ENCODE measurements around the gene GRAMD2A. TPM values are rescaled to one million over a fixed set of nuclear protein-coding genes. Genes with fewer than 3 reads are reported as not detected.

GRAMD2A gene
- total RNA-seq, 2 donors from 2014 or later, result not detected

DNA sequence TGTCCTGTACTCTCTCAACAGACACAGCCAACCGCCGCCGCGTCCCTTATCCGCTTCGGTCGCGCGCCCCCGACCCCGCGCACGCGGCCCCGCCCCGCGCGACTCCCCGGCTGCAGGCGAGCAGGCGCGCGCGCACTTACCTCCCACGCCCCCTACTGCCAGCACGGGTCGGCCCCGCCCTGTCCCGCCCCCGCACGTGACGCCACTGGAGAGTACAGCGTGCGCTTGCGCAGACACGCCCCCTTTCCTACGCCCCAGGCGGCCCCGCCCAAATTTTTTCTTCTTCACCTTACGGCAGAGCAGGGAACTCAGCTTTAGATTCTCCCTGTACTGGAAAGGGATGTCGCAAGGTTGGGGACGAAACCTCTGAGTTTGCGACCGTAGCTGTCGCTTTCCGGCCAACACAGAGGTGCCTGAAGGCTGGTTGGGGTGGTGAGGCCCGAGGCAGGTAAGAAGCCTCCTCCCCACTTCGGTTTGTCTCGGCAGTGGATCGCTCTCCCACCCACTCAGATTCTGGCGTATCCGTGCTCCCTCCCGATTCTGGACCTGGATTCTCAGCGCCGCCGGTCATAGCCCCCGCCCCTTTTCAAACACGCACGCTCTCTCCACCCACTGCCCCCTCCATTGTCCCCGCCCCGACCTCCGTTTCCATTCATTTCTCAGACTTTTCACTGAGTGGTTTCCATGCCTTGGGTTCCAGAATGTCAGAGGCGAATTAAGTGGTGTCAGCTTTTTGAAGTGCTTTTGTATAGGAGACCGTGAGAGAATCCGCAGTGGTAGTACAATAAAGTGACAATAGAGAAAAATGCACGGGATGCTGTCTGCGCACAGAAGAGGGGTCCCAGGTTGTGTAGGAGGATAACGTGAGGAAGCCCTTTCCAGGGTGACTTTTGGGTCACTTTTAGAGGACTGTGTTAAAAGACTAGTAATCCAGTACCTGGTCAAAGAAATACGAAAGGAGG lies 79.3 kb downstream of the GRAMD2A start, which contains the start of the genes MYO9A and SENP8:
Gene MYO9A, minus strand, starts transcription at position 134 of the 962 bp plus-strand sequence. CDS start 71,587 bp downstream, outside the sequence.
Gene SENP8, plus strand, starts transcription at position 387 of the 962 bp plus-strand sequence. CDS start 21,221 bp downstream, outside the sequence.
- H3K36me3 Mint-ChIP-seq, result no peaks in the 10 kb centered on the region

DNA sequence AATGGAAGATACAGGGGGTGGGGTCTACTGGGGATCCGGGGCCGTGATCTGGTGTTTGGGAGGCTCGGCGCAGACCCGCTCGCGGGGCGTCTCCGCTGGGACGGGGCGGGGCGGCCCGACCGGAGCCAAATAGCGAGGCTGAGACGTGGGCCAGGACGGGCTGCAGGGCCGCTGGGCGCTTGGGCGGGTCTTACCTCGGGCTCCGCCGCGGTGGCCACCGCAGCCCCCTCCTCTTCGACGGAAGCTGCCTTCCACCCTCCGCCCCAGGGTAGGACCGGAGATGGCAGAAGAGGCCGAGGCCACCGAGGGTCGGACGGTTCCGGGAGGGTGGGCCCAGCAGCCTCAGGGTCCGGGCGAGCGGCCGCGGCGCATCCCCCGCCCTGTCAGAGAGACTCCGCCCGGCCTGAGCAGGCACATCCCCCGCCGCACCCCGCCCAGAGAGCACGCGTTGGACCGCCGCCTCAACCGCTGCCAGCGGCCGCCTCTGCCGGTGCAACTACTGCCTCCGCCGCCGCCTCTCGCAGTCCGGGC lies 80.0 kb downstream of the GRAMD2A start:
- DNase-seq (ENCODE audit: low spot score), result no peak
- H3K36me3 Mint-ChIP-seq, result no peaks in the 10 kb centered on the region
- H3K27me3 Mint-ChIP-seq, result no peaks in the 10 kb centered on the region
- peak; percentile 83 to 86 for ATAC-seq
- H3K4me3 Mint-ChIP-seq, result peak overlapping the region; percentile 99
- H3K4me1 Mint-ChIP-seq (ENCODE audit: low read depth in 2 of 2), result peaks cover 15 to 29% of the 10 kb centered on the region in 2 donors
- peak overlapping the region; percentile 72 to 88 for H3K27ac Mint-ChIP-seq
- H3K9me3 Mint-ChIP-seq, result no peaks in the 10 kb centered on the region

More for the DNA sequence above, 79.3 kb downstream of the GRAMD2A start, which contains the start of the genes MYO9A and SENP8:
- ATAC-seq (peak; percentile 89 to 91), DNase-seq (ENCODE audit: low spot score) (peak; percentile 97)
- H3K9me3 Mint-ChIP-seq, result no peaks in the 10 kb centered on the region
- peak within 1 kb of the TSS; percentile 99 for H3K4me3 Mint-ChIP-seq
- H3K27me3 Mint-ChIP-seq, result no peaks in the 10 kb centered on the region
- H3K27ac Mint-ChIP-seq, result peak within 1 kb of the TSS; percentile 85 to 93
- H3K4me1 Mint-ChIP-seq (ENCODE audit: low read depth in 2 of 2), result peaks cover 15 to 29% of the 10 kb centered on the region in 2 donors

DNA sequence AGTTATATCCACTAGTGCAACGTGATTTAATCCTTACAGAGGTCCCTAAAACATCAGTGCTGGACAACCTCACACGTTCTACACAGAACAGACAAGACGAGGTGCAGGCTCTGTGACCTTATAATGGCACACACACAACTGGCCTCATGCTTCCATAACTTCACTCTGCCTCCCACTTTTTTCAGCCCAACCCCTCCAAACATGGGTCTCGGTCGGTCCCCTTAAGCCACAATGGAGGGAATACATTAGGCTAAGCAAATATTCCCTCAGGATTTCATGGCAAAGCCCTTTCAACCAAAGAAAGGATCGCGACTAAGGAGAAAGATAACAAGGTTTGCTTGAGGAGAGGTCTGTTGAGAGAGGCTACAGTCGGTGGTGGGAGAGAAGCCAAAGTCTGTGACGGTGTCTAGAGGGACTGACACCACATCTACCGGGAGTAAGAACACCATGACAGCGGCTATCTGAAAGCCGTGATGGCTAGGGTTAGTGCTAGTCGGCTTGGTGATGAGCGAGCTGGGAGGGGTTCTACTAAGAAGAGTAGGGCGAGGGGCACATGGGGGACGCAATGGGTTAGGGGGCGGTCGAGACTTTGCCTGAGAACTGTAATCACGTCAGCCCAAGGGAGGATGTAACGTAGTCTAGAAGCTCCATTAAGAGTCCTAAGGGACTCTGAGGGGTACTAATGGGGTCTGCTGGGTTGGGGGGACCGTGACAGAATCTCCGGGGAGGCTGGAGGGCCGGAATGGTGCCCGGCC lies 80.7 kb downstream of the GRAMD2A start:
- no peak for DNase-seq (ENCODE audit: low spot score)
- H3K36me3 Mint-ChIP-seq, result no peaks in the 10 kb centered on the region
- H3K27ac Mint-ChIP-seq, result peak overlapping the region; percentile 72 to 88
- no peaks in the 10 kb centered on the region for H3K9me3 Mint-ChIP-seq
- peaks cover 15 to 29% of the 10 kb centered on the region in 2 donors for H3K4me1 Mint-ChIP-seq (ENCODE audit: low read depth in 2 of 2)
- H3K4me3 Mint-ChIP-seq, result peak overlapping the region; percentile 99
- ATAC-seq, result no peak
- H3K27me3 Mint-ChIP-seq, result no peaks in the 10 kb centered on the region

DNA sequence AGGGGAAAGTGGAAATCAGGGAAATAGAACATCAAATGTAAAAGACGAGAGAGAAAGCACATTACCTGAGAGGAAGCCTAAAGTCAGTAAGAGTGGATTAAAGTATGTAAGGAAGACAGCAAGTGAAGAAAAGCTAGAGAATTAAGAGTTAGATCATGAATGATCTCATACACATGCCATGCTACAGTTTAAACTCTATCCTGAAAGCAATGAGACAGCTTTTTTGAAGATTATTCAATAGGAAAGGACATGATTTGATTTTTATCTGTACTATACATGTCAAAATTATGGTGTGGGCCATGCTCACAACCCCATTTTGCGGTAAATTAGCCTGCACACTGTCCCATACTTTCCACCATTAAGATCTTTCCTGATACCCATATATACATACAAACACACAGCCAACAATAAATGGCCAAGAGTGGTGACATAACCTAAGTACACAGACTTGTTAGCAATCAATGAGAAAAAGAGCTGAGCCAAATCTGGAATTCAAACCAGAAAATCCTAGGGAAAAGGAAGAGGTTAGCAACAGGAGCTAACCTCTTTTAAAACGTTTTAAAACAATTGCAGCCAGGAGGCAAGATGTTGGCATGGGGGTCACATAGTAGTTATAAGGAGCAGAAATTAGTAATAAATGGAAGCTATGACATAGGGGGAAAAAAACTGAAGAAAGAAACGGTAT lies 84.1 kb downstream of the GRAMD2A start:
- Mint-ChIP-seq H3K36me3 (no peaks in the 10 kb centered on the region), H3K4me3 (no peak overlapping the region), H3K27ac (no peak overlapping the region), H3K9me3 (no peaks in the 10 kb centered on the region), H3K27me3 (no peaks in the 10 kb centered on the region), H3K4me1 (ENCODE audit: low read depth in 2 of 2) (peaks cover 8 to 21% of the 10 kb centered on the region in 2 donors)
- no peak for DNase-seq (ENCODE audit: low spot score)
- no peak for ATAC-seq

DNA sequence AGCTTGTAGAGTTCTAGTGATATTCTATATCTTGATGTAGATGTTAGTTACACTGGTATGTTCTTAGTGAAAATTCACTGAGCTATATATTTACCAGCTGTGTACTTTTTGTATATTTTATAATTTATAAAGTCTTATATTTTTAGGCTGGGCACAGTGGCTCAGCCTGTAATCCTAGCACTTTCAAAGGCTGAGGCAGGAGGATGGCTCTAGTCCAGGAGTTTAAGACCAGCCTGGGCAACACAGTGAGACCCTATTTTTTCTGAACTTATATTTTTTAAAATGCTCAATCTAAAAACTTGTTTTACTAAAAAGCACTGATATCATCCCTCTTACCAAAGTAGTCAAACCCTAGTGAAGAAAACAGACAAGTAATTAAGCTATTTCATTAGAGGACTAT lies 84.8 kb downstream of the GRAMD2A start:
- Mint-ChIP-seq H3K9me3 (no peaks in the 10 kb centered on the region), H3K4me3 (no peak overlapping the region), H3K27ac (no peak overlapping the region), H3K36me3 (no peaks in the 10 kb centered on the region), H3K4me1 (ENCODE audit: low read depth in 2 of 2) (peaks cover 9 to 19% of the 10 kb centered on the region in 2 donors), H3K27me3 (no peaks in the 10 kb centered on the region)
- DNase-seq (ENCODE audit: low spot score) (no peak), ATAC-seq (no peak)

DNA sequence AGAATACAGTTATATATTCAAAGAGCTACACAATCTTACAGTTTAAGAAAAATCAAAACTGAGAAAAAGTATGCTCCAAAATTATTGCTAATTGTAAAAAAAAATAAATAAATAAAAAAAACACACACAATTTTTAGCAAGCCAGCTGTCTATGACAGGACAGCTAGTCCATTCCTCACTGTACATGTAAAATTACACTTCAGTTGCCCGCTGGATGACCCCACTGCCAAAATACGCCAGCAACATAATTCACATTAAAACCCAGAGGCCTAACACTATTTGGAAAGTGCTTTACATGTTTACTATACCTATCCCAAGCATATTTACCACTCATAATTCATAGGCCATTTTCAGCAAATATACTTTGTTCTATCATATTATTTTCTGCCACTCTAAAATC lies 85.5 kb downstream of the GRAMD2A start:
- H3K4me1 Mint-ChIP-seq (ENCODE audit: low read depth in 2 of 2), result peaks cover 9 to 17% of the 10 kb centered on the region in 2 donors
- no peaks in the 10 kb centered on the region for H3K27me3 Mint-ChIP-seq
- H3K4me3 Mint-ChIP-seq, result no peak overlapping the region
- no peaks in the 10 kb centered on the region for H3K36me3 Mint-ChIP-seq
- no peaks in the 10 kb centered on the region for H3K9me3 Mint-ChIP-seq
- H3K27ac Mint-ChIP-seq, result no peak overlapping the region
- no peak for DNase-seq (ENCODE audit: low spot score)
- no peak for ATAC-seq

DNA sequence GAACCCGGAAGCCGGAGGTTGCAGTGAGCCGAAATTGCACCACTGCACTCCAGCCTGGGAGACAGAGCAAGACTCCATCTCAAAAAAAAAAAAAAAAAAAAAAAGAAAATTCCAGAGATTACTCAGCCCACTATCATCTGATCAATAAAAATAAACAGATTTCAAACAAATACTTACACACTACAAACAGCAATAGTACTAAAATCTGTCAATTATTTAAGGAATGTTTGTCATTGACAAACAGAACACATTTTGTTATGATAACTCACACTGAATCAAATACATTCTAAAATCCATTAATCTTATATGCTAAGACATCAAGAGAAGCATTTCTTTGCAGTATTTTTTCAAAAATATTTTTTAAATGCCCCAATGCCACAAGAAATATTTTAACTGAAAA lies 87.2 kb downstream of the GRAMD2A start:
- DNase-seq (ENCODE audit: low spot score), result no peak
- no peak overlapping the region for H3K4me3 Mint-ChIP-seq
- H3K4me1 Mint-ChIP-seq (ENCODE audit: low read depth in 2 of 2), result peaks cover 2 to 7% of the 10 kb centered on the region in 2 donors

More for the DNA sequence above, 87.2 kb downstream of the GRAMD2A start:
- H3K27ac Mint-ChIP-seq, result no peak overlapping the region
- H3K9me3 Mint-ChIP-seq, result no peaks in the 10 kb centered on the region
- no peaks in the 10 kb centered on the region for H3K36me3 Mint-ChIP-seq
- no peaks in the 10 kb centered on the region for H3K27me3 Mint-ChIP-seq
- ATAC-seq, result no peak

Other genes with a start within 250 kb of the GRAMD2A start
- 10 to 100 TPM; 16.3 to 19.8 TPM for gene MYO9A, start 79.6 kb downstream of the GRAMD2A start, total RNA-seq
- 1 to 10 TPM in 1 of 2 donors, under 1 TPM in 1; 0.84 to 1.6 TPM for gene SENP8, start 79.4 kb downstream of the GRAMD2A start, total RNA-seq
- 1,000 to 10,000 TPM; 2,229 to 3,912 TPM for gene PKM, start 33.4 kb upstream of the GRAMD2A start, total RNA-seq
- gene PARP6, start 74.8 kb upstream of the GRAMD2A start, total RNA-seq, result 10 to 100 TPM; 48.5 to 80.9 TPM
- under 1 TPM; 0.92 to 1.00 TPM for gene CELF6, start 122.4 kb upstream of the GRAMD2A start, total RNA-seq
- 10 to 100 TPM; 90.3 to 91.7 TPM for gene HEXA, start 178.2 kb upstream of the GRAMD2A start, total RNA-seq
- gene TMEM202, start 200.5 kb upstream of the GRAMD2A start, total RNA-seq, result not detected